ENCODE measurements around the gene FOXL3. TPM values are rescaled to one million over a fixed set of nuclear protein-coding genes. Genes with fewer than 3 reads are reported as not detected.

Gene FOXL3
- total RNA-seq, 1 experiment from 2014 or later = not detected

DNA sequence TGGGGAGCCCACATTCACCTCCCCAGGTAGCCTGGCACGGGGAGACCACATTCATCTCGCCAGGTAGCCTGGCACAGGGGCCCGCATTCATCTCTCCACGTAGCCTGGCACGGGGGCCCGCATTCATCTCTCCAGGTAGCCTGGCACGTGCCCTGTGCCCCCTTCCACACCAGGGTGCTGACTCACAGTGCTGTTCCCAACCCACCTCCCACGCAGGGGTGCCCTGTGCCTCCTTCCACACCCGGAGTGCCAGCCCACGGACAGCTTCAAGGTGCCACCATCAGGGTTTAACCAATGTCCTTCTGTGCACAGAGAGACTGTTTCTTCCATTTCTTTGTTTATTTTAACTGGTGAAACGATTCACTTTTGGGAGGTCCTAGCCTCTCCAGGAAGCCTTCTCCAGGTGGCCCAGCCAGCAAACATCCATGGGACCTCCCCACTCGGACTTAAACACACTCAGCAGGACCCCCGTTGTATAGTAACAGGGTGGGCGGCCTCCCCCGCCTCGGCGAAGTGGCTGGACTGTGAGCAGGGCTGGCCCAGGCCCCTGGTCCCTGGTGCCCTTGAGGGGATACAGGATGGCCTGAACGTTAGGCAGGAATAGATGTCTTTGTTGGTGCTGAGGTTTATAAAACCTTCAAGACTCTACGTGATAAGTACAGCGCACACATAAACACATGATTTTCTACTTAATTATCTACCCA, 41.1 kb upstream of the FOXL3 start:
- Histone ChIP-seq H4K20me1 (ENCODE audit: insufficient read depth) (no peaks in the 10 kb centered on the region), H3K9me3 (ENCODE audit: control insufficient read depth in 1 of 2, insufficient read depth in 1 of 2, low read depth in 1 of 2, low read length in 2 of 2) (no peaks in the 10 kb centered on the region; a peak in 1 of 4 replicates), H3K9ac (ENCODE audit: low read length) (no peak overlapping the region), H3K36me3 (ENCODE audit: control insufficient read depth in 1 of 2, insufficient read depth in 2 of 2, low read length in 2 of 2) (no peaks in the 10 kb centered on the region; a peak in 1 of 4 replicates), H3K27ac (ENCODE audit: low read depth, low read length) (no peak overlapping the region), H3K27me3 (ENCODE audit: insufficient read depth, low read length) (no peaks in the 10 kb centered on the region), H3K9me2 (ENCODE audit: insufficient read depth) (no peaks in the 10 kb centered on the region), H3K4me3 (replicated peaks in 1 of 2; ENCODE audit: low read depth in 1 of 2, low read length in 2 of 2) (no peak overlapping the region), H3K79me2 (ENCODE audit: insufficient read depth, low read length) (no peaks in the 10 kb centered on the region), H3K4me2 (ENCODE audit: low read length) (no peak overlapping the region), H2AFZ (ENCODE audit: low read depth, low read length, poor library complexity, severe bottlenecking) (no peak overlapping the region), H3K4me1 (ENCODE audit: control insufficient read depth in 1 of 2, insufficient read depth in 2 of 2, low read length in 2 of 2) (no peaks in the 10 kb centered on the region)
- ChIA-PET POLR2A (no interaction called here), RAD21 (ENCODE audit: low non-redundant PET in 1 of 2, low total read pairs in 2 of 2, uncharacterized antibody in 2 of 2, unreplicated experiment in 2 of 2) (no interaction called here), CTCF (no interaction called here)
- TF ChIP-seq POLR2A (IDR thresholded peaks at IDR 0.05; ENCODE audit: borderline replicate concordance, extremely low read depth, insufficient read depth, insufficient read length) = no peak
- TF ChIP-seq, protein P1, sequence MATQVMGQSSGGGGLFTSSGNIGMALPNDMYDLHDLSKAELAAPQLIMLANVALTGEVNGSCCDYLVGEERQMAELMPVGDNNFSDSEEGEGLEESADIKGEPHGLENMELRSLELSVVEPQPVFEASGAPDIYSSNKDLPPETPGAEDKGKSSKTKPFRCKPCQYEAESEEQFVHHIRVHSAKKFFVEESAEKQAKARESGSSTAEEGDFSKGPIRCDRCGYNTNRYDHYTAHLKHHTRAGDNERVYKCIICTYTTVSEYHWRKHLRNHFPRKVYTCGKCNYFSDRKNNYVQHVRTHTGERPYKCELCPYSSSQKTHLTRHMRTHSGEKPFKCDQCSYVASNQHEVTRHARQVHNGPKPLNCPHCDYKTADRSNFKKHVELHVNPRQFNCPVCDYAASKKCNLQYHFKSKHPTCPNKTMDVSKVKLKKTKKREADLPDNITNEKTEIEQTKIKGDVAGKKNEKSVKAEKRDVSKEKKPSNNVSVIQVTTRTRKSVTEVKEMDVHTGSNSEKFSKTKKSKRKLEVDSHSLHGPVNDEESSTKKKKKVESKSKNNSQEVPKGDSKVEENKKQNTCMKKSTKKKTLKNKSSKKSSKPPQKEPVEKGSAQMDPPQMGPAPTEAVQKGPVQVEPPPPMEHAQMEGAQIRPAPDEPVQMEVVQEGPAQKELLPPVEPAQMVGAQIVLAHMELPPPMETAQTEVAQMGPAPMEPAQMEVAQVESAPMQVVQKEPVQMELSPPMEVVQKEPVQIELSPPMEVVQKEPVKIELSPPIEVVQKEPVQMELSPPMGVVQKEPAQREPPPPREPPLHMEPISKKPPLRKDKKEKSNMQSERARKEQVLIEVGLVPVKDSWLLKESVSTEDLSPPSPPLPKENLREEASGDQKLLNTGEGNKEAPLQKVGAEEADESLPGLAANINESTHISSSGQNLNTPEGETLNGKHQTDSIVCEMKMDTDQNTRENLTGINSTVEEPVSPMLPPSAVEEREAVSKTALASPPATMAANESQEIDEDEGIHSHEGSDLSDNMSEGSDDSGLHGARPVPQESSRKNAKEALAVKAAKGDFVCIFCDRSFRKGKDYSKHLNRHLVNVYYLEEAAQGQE (IDR thresholded peaks at IDR 0.05; ENCODE audit: low read depth) = no peak
- no peak for TF ChIP-seq ZNF274 (IDR thresholded peaks at IDR 0.05; ENCODE audit: low read depth, low read length)
- TF ChIP-seq ELF1 (IDR thresholded peaks at IDR 0.05; ENCODE audit: borderline replicate concordance, low read depth) = no peak
- no peak for TF ChIP-seq TCF7L2 (IDR thresholded peaks at IDR 0.05; ENCODE audit: borderline replicate concordance, extremely low read depth, insufficient read depth, insufficient read length)
- DNase-seq (ENCODE audit: low read depth, low spot score) (no peak), ATAC-seq (no peak)
- BruUV-seq (replicated peaks) = no TSS peak
- intact Hi-C loops (cut with micrococcal nuclease) = no loop called here
